Mesendoderm (in vitro differentiated cells): Measurements from ENCODE around the gene LIFR.
A peak's percentile ranks its signal among the peaks of the same experiment; 100 is the strongest.

ENCODE experiments used
- DNase-seq: peaks from one replicate; pipeline ENCODE4 v3.0.0; 2013
- H2AK5ac ChIP-seq: 2 replicates; pipeline ENCODE4 v1.6.1; 2013; ENCODE audit warnings: low read length, inconsistent platforms
- H2BK120ac ChIP-seq: 2 replicates; pipeline ENCODE4 v1.6.1; 2013; ENCODE audit warnings: low read depth, mild to moderate bottlenecking, low read length, moderate library complexity, mixed read lengths
- H2BK15ac ChIP-seq: replicated peaks from 2 replicates; pipeline ENCODE4 v1.6.1; 2013; ENCODE audit warnings: low read depth, mild to moderate bottlenecking, moderate library complexity
- H2BK5ac ChIP-seq: 2 replicates; pipeline ENCODE4 v1.6.1; 2013; ENCODE audit warnings: low read length, inconsistent platforms
- H3K18ac ChIP-seq: 2 replicates; pipeline ENCODE4 v1.6.1; 2013; ENCODE audit warnings: mild to moderate bottlenecking, low read length, mixed read lengths
- H3K23ac ChIP-seq: one replicate; pipeline ENCODE4 v1.6.1; 2013; ENCODE audit warnings: low read length
- H3K27ac ChIP-seq: 2 replicates; pipeline ENCODE4 v1.5.1; 2013; ENCODE audit warnings: low read depth, mild to moderate bottlenecking, inconsistent platforms, low read length, moderate library complexity
- H3K27me3 ChIP-seq: 2 replicates; pipeline ENCODE4 v1.6.1; 2013; ENCODE audit warnings: low read length, control low read depth, mild to moderate bottlenecking, inconsistent platforms; ENCODE audit not compliant: insufficient read depth, poor library complexity
- H3K36me3 ChIP-seq: 2 replicates; pipeline ENCODE4 v1.6.1; 2013; ENCODE audit warnings: low read length, inconsistent platforms; ENCODE audit not compliant: control insufficient read depth, insufficient read depth
- H3K4ac ChIP-seq: one replicate; pipeline ENCODE4 v1.6.1; 2013; ENCODE audit warnings: low read depth, mild to moderate bottlenecking, low read length, moderate library complexity
- H3K4me1 ChIP-seq: 2 replicates; pipeline ENCODE4 v1.6.1; 2013; ENCODE audit warnings: low read depth, low read length, inconsistent platforms; ENCODE audit not compliant: control insufficient read depth
- H3K4me2 ChIP-seq: 2 replicates; pipeline ENCODE4 v1.6.1; 2013; ENCODE audit warnings: low read length
- H3K4me3 ChIP-seq: 2 replicates; pipeline ENCODE4 v1.5.1; 2013; ENCODE audit warnings: mild to moderate bottlenecking, low read length
- H3K56ac ChIP-seq: one replicate; pipeline ENCODE4 v1.6.1; 2013; ENCODE audit warnings: low read length
- H3K79me1 ChIP-seq: 2 replicates; pipeline ENCODE4 v1.6.1; 2013; ENCODE audit warnings: low read length, inconsistent platforms
- H3K79me2 ChIP-seq: 2 replicates; pipeline ENCODE4 v1.6.1; 2013; ENCODE audit warnings: mild to moderate bottlenecking, low read length; ENCODE audit not compliant: control insufficient read depth, insufficient read depth
- H3K9ac ChIP-seq: 2 replicates; pipeline ENCODE4 v1.6.1; 2013; ENCODE audit warnings: low read length, inconsistent platforms
- H4K5ac ChIP-seq: one replicate; pipeline ENCODE4 v1.6.1; 2013; ENCODE audit warnings: low read length
- H4K8ac ChIP-seq: one replicate; pipeline ENCODE4 v1.6.1; 2013; ENCODE audit warnings: low read depth, mild to moderate bottlenecking, control low read depth, low read length, moderate library complexity
- WGBS: extraction: QIAGEN DNeasy Blood & Tissue Kit; methylation state at CpG from one replicate; pipeline ENCODE4 v1.1.7; 2013; ENCODE audit warnings: low lambda C conversion rate, missing lambda C conversion rate; ENCODE audit not compliant: insufficient coverage; ENCODE audit errors: extremely low coverage; 5-methylcytosine and 5-hydroxymethylcytosine counted together

Gene LIFR

GRCh38 chr5:38543886-38544285, 12.6 kb downstream of the LIFR start:
- no peaks in the 10 kb centered on the region for H3K27me3 ChIP-seq
- H3K18ac ChIP-seq: no peak overlapping the region
- H2BK120ac ChIP-seq: no peak overlapping the region
- no peak overlapping the region for H4K8ac ChIP-seq
- no peak overlapping the region for H3K27ac ChIP-seq
- no peak overlapping the region for H4K5ac ChIP-seq
- DNase-seq: no peak
- H3K4ac ChIP-seq: no peak overlapping the region
- H3K4me2 ChIP-seq: no peak overlapping the region
- H3K79me2 ChIP-seq: peaks cover 47% of the 10 kb centered on the region
- H3K23ac ChIP-seq: no peak overlapping the region
- no CpG with 5 or more reads among the region's 4 CpGs for WGBS
- H3K79me1 ChIP-seq: peaks cover 25% of the 10 kb centered on the region
- no peaks in the 10 kb centered on the region for H3K4me1 ChIP-seq
- no peak overlapping the region for H3K4me3 ChIP-seq
- H3K9ac ChIP-seq: no peak overlapping the region
- H2BK15ac ChIP-seq: no peak overlapping the region
- H3K36me3 ChIP-seq: no peaks in the 10 kb centered on the region
- no peak overlapping the region for H2BK5ac ChIP-seq
- H3K56ac ChIP-seq: no peak overlapping the region
- H2AK5ac ChIP-seq: no peak overlapping the region

GRCh38 chr5:38543074-38543473, 13.4 kb downstream of the LIFR start:
- no peak overlapping the region for H3K9ac ChIP-seq

GRCh38 chr5:38541174-38541725, 15.2 kb downstream of the LIFR start:
- Histone ChIP-seq H3K9ac (no peak overlapping the region), H3K23ac (no peak overlapping the region), H4K8ac (no peak overlapping the region), H3K79me2 (peaks cover 49% of the 10 kb centered on the region), H4K5ac (no peak overlapping the region), H3K18ac (no peak overlapping the region), H3K4me2 (no peak overlapping the region), H3K4me1 (peaks cover 6% of the 10 kb centered on the region), H2BK15ac (no peak overlapping the region), H2BK5ac (no peak overlapping the region), H3K27me3 (no peaks in the 10 kb centered on the region), H3K56ac (no peak overlapping the region), H3K27ac (no peak overlapping the region), H3K4me3 (no peak overlapping the region), H3K36me3 (no peaks in the 10 kb centered on the region), H2AK5ac (no peak overlapping the region), H3K79me1 (peaks cover 30% of the 10 kb centered on the region), H2BK120ac (no peak overlapping the region), H3K4ac (no peak overlapping the region)
- no peak for DNase-seq
- WGBS: no CpG with 5 or more reads among the region's 2 CpGs

More at GRCh38 chr5:38543074-38543473, 13.4 kb downstream of the LIFR start:
- no peak overlapping the region for H2BK120ac ChIP-seq
- H3K79me2 ChIP-seq: peaks cover 47% of the 10 kb centered on the region
- no peaks in the 10 kb centered on the region for H3K36me3 ChIP-seq
- no peak overlapping the region for H2BK15ac ChIP-seq
- WGBS: no CpG with 5 or more reads among the region's 2 CpGs
- no peak overlapping the region for H3K27ac ChIP-seq
- H3K4me1 ChIP-seq: peaks cover 6% of the 10 kb centered on the region
- no peak overlapping the region for H3K18ac ChIP-seq
- H2AK5ac ChIP-seq: no peak overlapping the region
- H3K4me3 ChIP-seq: no peak overlapping the region
- no peak overlapping the region for H4K5ac ChIP-seq
- H3K4ac ChIP-seq: no peak overlapping the region
- DNase-seq: no peak
- no peak overlapping the region for H3K56ac ChIP-seq
- H3K27me3 ChIP-seq: no peaks in the 10 kb centered on the region
- H3K4me2 ChIP-seq: no peak overlapping the region
- no peak overlapping the region for H4K8ac ChIP-seq
- H3K79me1 ChIP-seq: peaks cover 31% of the 10 kb centered on the region
- no peak overlapping the region for H2BK5ac ChIP-seq
- H3K23ac ChIP-seq: no peak overlapping the region

- WGBS: no CpG with 5 or more reads among the region's 6 CpGs
- Histone ChIP-seq H4K8ac (no peak overlapping the region), H3K9ac (no peak overlapping the region), H2BK15ac (no peak overlapping the region), H3K27me3 (no peaks in the 10 kb centered on the region), H3K56ac (no peak overlapping the region), H3K27ac (no peak overlapping the region), H3K4me2 (no peak overlapping the region), H3K4ac (no peak overlapping the region), H3K23ac (no peak overlapping the region), H3K79me1 (peaks cover 30% of the 10 kb centered on the region), H2AK5ac (no peak overlapping the region), H2BK5ac (no peak overlapping the region), H3K4me1 (peaks cover 6% of the 10 kb centered on the region), H3K18ac (no peak overlapping the region), H3K79me2 (peaks cover 56% of the 10 kb centered on the region), H4K5ac (no peak overlapping the region), H2BK120ac (no peak overlapping the region), H3K36me3 (no peaks in the 10 kb centered on the region), H3K4me3 (no peak overlapping the region)
- no peak for DNase-seq
These were observed 16.1 kb downstream of the LIFR start for GRCh38 chr5:38540314-38540713.

GRCh38 chr5:38538161-38538560, 18.3 kb downstream of the LIFR start:
- WGBS: no CpG with 5 or more reads among the region's 2 CpGs
- no peaks in the 10 kb centered on the region for H3K27me3 ChIP-seq
- H3K79me1 ChIP-seq: peaks cover 28% of the 10 kb centered on the region
- no peak overlapping the region for H2BK5ac ChIP-seq
- no peak overlapping the region for H2BK120ac ChIP-seq
- H3K9ac ChIP-seq: no peak overlapping the region
- no peak overlapping the region for H4K5ac ChIP-seq
- no peak overlapping the region for H3K23ac ChIP-seq
- H2AK5ac ChIP-seq: no peak overlapping the region
- no peak overlapping the region for H4K8ac ChIP-seq
- peaks cover 6% of the 10 kb centered on the region for H3K4me1 ChIP-seq
- H3K4ac ChIP-seq: no peak overlapping the region
- DNase-seq: peak; percentile 46
- peak overlapping the region; percentile 3 for H3K4me2 ChIP-seq
- no peak overlapping the region for H2BK15ac ChIP-seq
- no peak overlapping the region for H3K4me3 ChIP-seq
- H3K18ac ChIP-seq: no peak overlapping the region
- peaks cover 59% of the 10 kb centered on the region for H3K79me2 ChIP-seq
- no peaks in the 10 kb centered on the region for H3K36me3 ChIP-seq
- H3K27ac ChIP-seq: no peak overlapping the region
- peak overlapping the region; percentile 39 for H3K56ac ChIP-seq

- no peaks in the 10 kb centered on the region for H3K27me3 ChIP-seq
- H3K27ac ChIP-seq: no peak overlapping the region
- no peak overlapping the region for H3K4me2 ChIP-seq
- peaks cover 59% of the 10 kb centered on the region for H3K79me2 ChIP-seq
- no peak overlapping the region for H3K4me3 ChIP-seq
- H4K8ac ChIP-seq: no peak overlapping the region
- WGBS: no CpG with 5 or more reads among the region's 4 CpGs
- no peaks in the 10 kb centered on the region for H3K36me3 ChIP-seq
- no peak overlapping the region for H3K18ac ChIP-seq
- no peak overlapping the region for H2BK15ac ChIP-seq
- no peak overlapping the region for H2BK5ac ChIP-seq
- no peak overlapping the region for H3K9ac ChIP-seq
- peaks cover 28% of the 10 kb centered on the region for H3K79me1 ChIP-seq
- no peak overlapping the region for H3K23ac ChIP-seq
- H3K4ac ChIP-seq: no peak overlapping the region
- H2AK5ac ChIP-seq: no peak overlapping the region
- no peak for DNase-seq
- no peak overlapping the region for H4K5ac ChIP-seq
- H3K56ac ChIP-seq: no peak overlapping the region
- no peak overlapping the region for H2BK120ac ChIP-seq
- peaks cover 8% of the 10 kb centered on the region for H3K4me1 ChIP-seq
These were observed 18.9 kb downstream of the LIFR start for GRCh38 chr5:38537505-38537904.
